Measurements from ENCODE around the gene KCNQ1. TPM values are rescaled to one million over a fixed set of nuclear protein-coding genes. Genes with fewer than 3 reads are reported as not detected.
A peak's percentile ranks its signal among the peaks of the same experiment; 100 is the strongest.

The KCNQ1 gene
- total RNA-seq, 1 experiment from 2014 or later = 1.0 TPM

DNA sequence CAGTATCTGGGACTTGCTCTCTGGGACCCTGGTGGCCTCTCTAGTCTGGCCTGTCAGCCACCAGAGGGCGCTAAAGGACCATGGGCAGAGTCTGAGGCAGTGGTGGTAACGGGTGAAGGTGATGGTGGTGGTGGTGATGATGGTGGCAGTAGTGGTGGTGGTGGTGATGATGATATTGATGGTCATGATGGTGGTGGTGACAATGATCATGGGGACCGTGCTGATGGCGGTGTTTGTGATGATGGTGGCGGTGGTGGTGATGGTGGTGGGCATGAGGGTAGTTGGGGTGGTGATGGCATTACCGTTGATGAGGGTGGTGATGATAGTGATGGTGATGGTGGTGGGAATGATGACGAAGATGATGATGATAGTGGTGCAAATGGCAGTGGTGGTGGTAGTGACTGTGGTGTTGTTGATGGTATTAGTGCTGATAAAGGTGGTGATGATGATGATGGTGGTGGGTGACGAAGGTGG is 16.4 kb upstream of the KCNQ1 start:
- BruUV-seq (replicated peaks) = no TSS peak
- TF ChIP-seq, protein P1, sequence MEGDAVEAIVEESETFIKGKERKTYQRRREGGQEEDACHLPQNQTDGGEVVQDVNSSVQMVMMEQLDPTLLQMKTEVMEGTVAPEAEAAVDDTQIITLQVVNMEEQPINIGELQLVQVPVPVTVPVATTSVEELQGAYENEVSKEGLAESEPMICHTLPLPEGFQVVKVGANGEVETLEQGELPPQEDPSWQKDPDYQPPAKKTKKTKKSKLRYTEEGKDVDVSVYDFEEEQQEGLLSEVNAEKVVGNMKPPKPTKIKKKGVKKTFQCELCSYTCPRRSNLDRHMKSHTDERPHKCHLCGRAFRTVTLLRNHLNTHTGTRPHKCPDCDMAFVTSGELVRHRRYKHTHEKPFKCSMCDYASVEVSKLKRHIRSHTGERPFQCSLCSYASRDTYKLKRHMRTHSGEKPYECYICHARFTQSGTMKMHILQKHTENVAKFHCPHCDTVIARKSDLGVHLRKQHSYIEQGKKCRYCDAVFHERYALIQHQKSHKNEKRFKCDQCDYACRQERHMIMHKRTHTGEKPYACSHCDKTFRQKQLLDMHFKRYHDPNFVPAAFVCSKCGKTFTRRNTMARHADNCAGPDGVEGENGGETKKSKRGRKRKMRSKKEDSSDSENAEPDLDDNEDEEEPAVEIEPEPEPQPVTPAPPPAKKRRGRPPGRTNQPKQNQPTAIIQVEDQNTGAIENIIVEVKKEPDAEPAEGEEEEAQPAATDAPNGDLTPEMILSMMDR (IDR thresholded peaks at IDR 0.05; ENCODE audit: insufficient read depth in 1 of 2, low read depth in 1 of 2, low read length in 1 of 2, severe bottlenecking in 1 of 2, unreplicated experiment in 1 of 2) = peak; percentile 74 to 92
- no peaks in the 10 kb centered on the region for H3K4me1 ChIP-seq
- H3K9me3 Mint-ChIP-seq (ENCODE audit: unreplicated experiment) = no peaks in the 10 kb centered on the region
- ChIA-PET CTCF (interaction anchor here (3.1 kb wide), 1 partner anchor 103 kb away, joined by 31 read pairs; no protein-coding TSS in a partner anchor), POLR2A (no interaction called here)
- H3K9me3 ChIP-seq = no peaks in the 10 kb centered on the region
- no peak overlapping the region for H3K4me3 Mint-ChIP-seq (ENCODE audit: unreplicated experiment)
- intact Hi-C loops (cut with micrococcal nuclease; ENCODE audit: unreplicated experiment) = loop anchor here (1.0 to 5.0 kb wide), 2 partner anchors 103 to 459 kb away; partner anchors contain the start of gene CDKN1C
- H3K4me3 ChIP-seq (ENCODE audit: low read depth, low read length) = no peak overlapping the region
- no peaks in the 10 kb centered on the region for H3K27me3 ChIP-seq (replicated peaks; ENCODE audit: control insufficient read depth, insufficient read depth, low read length)
- no peaks in the 10 kb centered on the region for H3K36me3 Mint-ChIP-seq (ENCODE audit: insufficient read depth, unreplicated experiment)
- H3K4me1 Mint-ChIP-seq (ENCODE audit: low read depth, unreplicated experiment) = no peaks in the 10 kb centered on the region
- H3K27ac Mint-ChIP-seq (ENCODE audit: unreplicated experiment) = no peak overlapping the region
- peak; percentile 68 to 80 for DNase-seq
- no peaks in the 10 kb centered on the region for H3K27me3 Mint-ChIP-seq (ENCODE audit: insufficient read depth, unreplicated experiment)
- no peaks in the 10 kb centered on the region for H3K36me3 ChIP-seq (ENCODE audit: control insufficient read depth, insufficient read depth, low read length)

DNA sequence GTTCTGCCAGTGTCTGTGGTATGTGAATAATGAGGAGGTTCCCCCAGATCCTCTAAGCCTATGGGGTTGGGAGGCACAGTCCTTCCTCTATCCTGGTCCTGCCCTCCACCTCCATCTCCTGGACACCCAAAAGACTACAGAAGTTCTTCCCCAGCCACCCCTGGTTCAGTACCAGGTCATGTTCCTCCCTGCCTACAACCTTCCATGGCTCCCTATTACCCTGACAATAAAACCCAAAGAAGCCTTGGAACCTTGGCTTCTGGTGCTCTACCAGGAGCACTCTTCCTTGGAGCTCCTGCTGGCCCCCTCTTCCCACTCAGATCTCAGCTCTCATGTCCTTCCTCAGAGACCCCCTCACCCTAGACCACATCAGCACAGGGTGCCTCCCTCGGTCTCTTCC is 13.4 kb upstream of the KCNQ1 start:
- no peaks in the 10 kb centered on the region for H3K4me1 ChIP-seq

DNA sequence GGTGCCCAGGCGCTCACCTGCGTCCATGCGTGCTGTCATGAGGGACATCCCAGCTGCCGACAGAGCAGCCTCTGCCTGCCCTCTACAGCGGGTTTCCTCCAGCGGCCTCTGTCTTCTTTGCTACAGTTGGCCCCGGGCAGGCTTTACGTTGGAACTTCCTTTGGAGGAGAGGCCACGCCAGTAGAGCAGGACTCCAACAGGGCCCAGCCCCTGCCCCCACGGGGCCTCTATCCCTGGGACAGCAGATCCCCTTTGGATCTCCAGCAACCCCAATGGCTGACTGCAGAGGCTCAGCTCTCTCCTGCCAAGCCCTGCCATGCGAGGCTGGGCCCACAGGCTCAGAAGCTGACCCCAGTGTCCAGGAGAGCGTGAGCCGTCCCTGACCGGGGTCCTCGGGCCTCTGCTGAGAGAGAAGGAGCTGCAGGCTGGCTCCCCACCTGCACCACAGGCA is 12.6 kb upstream of the KCNQ1 start:
- H3K27me3 Mint-ChIP-seq (ENCODE audit: insufficient read depth, unreplicated experiment) = no peaks in the 10 kb centered on the region

More for the DNA sequence above, 13.4 kb upstream of the KCNQ1 start:
- no TSS peak for BruUV-seq (replicated peaks)
- no peaks in the 10 kb centered on the region for H3K9me3 Mint-ChIP-seq (ENCODE audit: unreplicated experiment)
- no peaks in the 10 kb centered on the region for H3K36me3 Mint-ChIP-seq (ENCODE audit: insufficient read depth, unreplicated experiment)
- no peaks in the 10 kb centered on the region for H3K4me1 Mint-ChIP-seq (ENCODE audit: low read depth, unreplicated experiment)
- no peaks in the 10 kb centered on the region for H3K9me3 ChIP-seq
- H3K4me3 ChIP-seq (ENCODE audit: low read depth, low read length) = no peak overlapping the region
- CTCF ChIA-PET = no interaction called here
- intact Hi-C loops (cut with micrococcal nuclease; ENCODE audit: unreplicated experiment) = no loop called here
- no peak overlapping the region for H3K4me3 Mint-ChIP-seq (ENCODE audit: unreplicated experiment)
- no peaks in the 10 kb centered on the region for H3K27me3 ChIP-seq (replicated peaks; ENCODE audit: control insufficient read depth, insufficient read depth, low read length)
- H3K27ac Mint-ChIP-seq (ENCODE audit: unreplicated experiment) = no peak overlapping the region
- H3K27me3 Mint-ChIP-seq (ENCODE audit: insufficient read depth, unreplicated experiment) = no peaks in the 10 kb centered on the region
- DNase-seq = no peak
- POLR2A ChIA-PET = no interaction called here
- TF ChIP-seq, protein P1 (IDR thresholded peaks at IDR 0.05; ENCODE audit: insufficient read depth in 1 of 2, low read depth in 1 of 2, low read length in 1 of 2, severe bottlenecking in 1 of 2, unreplicated experiment in 1 of 2) = no peak
- H3K36me3 ChIP-seq (ENCODE audit: control insufficient read depth, insufficient read depth, low read length) = no peaks in the 10 kb centered on the region

More for the DNA sequence above, 12.6 kb upstream of the KCNQ1 start:
- intact Hi-C loops (cut with micrococcal nuclease; ENCODE audit: unreplicated experiment) = no loop called here
- BruUV-seq (replicated peaks) = no TSS peak
- no peaks in the 10 kb centered on the region for H3K9me3 Mint-ChIP-seq (ENCODE audit: unreplicated experiment)
- ChIA-PET CTCF (no interaction called here), POLR2A (no interaction called here)
- no peak for DNase-seq
- Histone ChIP-seq H3K4me1 (no peaks in the 10 kb centered on the region), H3K9me3 (no peaks in the 10 kb centered on the region), H3K27me3 (replicated peaks; ENCODE audit: control insufficient read depth, insufficient read depth, low read length) (no peaks in the 10 kb centered on the region), H3K4me3 (ENCODE audit: low read depth, low read length) (no peak overlapping the region), H3K36me3 (ENCODE audit: control insufficient read depth, insufficient read depth, low read length) (no peaks in the 10 kb centered on the region)
- H3K27ac Mint-ChIP-seq (ENCODE audit: unreplicated experiment) = no peak overlapping the region
- H3K4me3 Mint-ChIP-seq (ENCODE audit: unreplicated experiment) = no peak overlapping the region
- TF ChIP-seq, protein P1 (IDR thresholded peaks at IDR 0.05; ENCODE audit: insufficient read depth in 1 of 2, low read depth in 1 of 2, low read length in 1 of 2, severe bottlenecking in 1 of 2, unreplicated experiment in 1 of 2) = no peak
- no peaks in the 10 kb centered on the region for H3K4me1 Mint-ChIP-seq (ENCODE audit: low read depth, unreplicated experiment)
- no peaks in the 10 kb centered on the region for H3K36me3 Mint-ChIP-seq (ENCODE audit: insufficient read depth, unreplicated experiment)

Measured in Caco-2 (cell line).